Spleen (tissue), 7 donors: Measurements from ENCODE around the gene ST7.

Experiments
- CTCF ChIP-seq, 11 experiments: fragments of 200-600 bp in 7 of 11; fragments of 450-650 bp in 4 of 11; sonication (generic) in 4 of 11; IDR thresholded peaks in 8 of 11; conservative IDR thresholded peaks in 3 of 11; 1 replicate in 7 of 11; 2 replicates in 4 of 11; pipeline versions ENCODE4 v1.4.0 to v1.8.0; 2016 to 2021; ENCODE audit warnings: antibody characterized with exemption in 11 of 11, inconsistent platforms in 4 of 11, mild to moderate bottlenecking in 1 of 11
- POLR2A ChIP-seq, 3 donors: fragments of 450-650 bp; IDR thresholded peaks; one replicate each; pipeline ENCODE4 v1.5.1; 2017; ENCODE audit warnings: antibody characterized with exemption in 3 of 3, mild to moderate bottlenecking in 1 of 3
- POLR2AphosphoS5 ChIP-seq, 3 donors: sonication (generic); formaldehyde crosslinking; IDR thresholded peaks; one replicate each; pipeline ENCODE4 v1.5.1; 2017; ENCODE audit warnings: antibody characterized with exemption in 3 of 3
- donor health status: DM: no; HTN: no; CAD: no; lungs with moderate emphysema.
- donor health status: DM: no; HTN: no; CAD: no.
- donor health status: DM: no; HTN: no; CAD: no.

- TF ChIP-seq POLR2A (IDR thresholded peaks at IDR 0.05): no peak
- TF ChIP-seq CTCF (IDR thresholded peaks at IDR 0.05 in 8 of 11, conservative IDR thresholded peaks at IDR 0.05 in 3 of 11): no peak
- TF ChIP-seq POLR2AphosphoS5 (IDR thresholded peaks at IDR 0.05): no peak
Measured at GRCh38 chr7:117259615-117260014, 306.3 kb downstream of the ST7 start.
